GM12891 (cell line): ENCODE results near the gene HOXC5.

Experiments
- POLR2A ChIP-seq: IDR thresholded peaks from 2 replicates; pipeline ENCODE4 v1.6.1; 2011; ENCODE audit warnings: low read depth, low read length, control low read depth
- POLR2AphosphoS5 ChIP-seq: IDR thresholded peaks from 2 replicates; pipeline ENCODE4 v1.6.1; 2011; ENCODE audit warnings: low read depth, low read length, control low read depth

GRCh38 chr12:54054742-54055194 lies 21.9 kb downstream of the HOXC5 start:
- no peak for TF ChIP-seq POLR2A
- TF ChIP-seq POLR2AphosphoS5 = no peak
